Lower leg skin (tissue), 4 donors: ENCODE measurements around the gene DPP10. TPM values are rescaled to one million over a fixed set of nuclear protein-coding genes. Genes with fewer than 3 reads are reported as not detected.
"Not testable (repeated sequence)": the region's sequence is repeated elsewhere in the genome, so short reads cannot be mapped to it uniquely, and the experiment has no call there.

ENCODE experiments used
- DNase-seq, 2 donors: peaks; one replicate each; pipeline ENCODE4 v3.0.0-alpha.2; 2019; ENCODE audit warnings: low spot score in 2 of 2
- H3K4me3 ChIP-seq: fragments of 200-600 bp; sonication (generic); 2 replicates; pipeline ENCODE4 v1.5.1; 2017; ENCODE audit warnings: mild to moderate bottlenecking, low read depth; ENCODE audit not compliant: poor library complexity, severe bottlenecking
- POLR2A ChIP-seq, 2 donors: fragments of 450-650 bp; IDR thresholded peaks; one replicate each; pipeline ENCODE4 v1.6.1; 2016 to 2017; ENCODE audit warnings: antibody characterized with exemption in 2 of 2, mild to moderate bottlenecking in 1 of 2, moderate library complexity in 1 of 2
- WGBS, 2 donors: methylation state at CpG; one replicate each; pipeline ENCODE4 v1.1.5; 2018; 5-methylcytosine and 5-hydroxymethylcytosine counted together
- intact Hi-C: fragments of 100-400 bp; cut with DNase I; formaldehyde crosslinking; loops from one replicate; pipeline ENCODE4 v1.15.0; 2023; ENCODE audit warnings: low total_unique reads
- total RNA-seq, 4 donors: library from RNA; depleted of rRNA; stranded (reverse); fragments of >200 nt; gene quantifications; one replicate each; pipeline ENCODE4 v1.1.0, GENCODE V29; 2016
- TF ChIP-seq, protein P1 (sequence below), 3 donors: fragments of 450-650 bp; IDR thresholded peaks; one replicate each; pipeline ENCODE4 v1.5.1; 2016; ENCODE audit warnings: antibody characterized with exemption in 3 of 3, mild to moderate bottlenecking in 3 of 3, moderate library complexity in 2 of 3

Gene DPP10
- total RNA-seq, 4 donors from 2014 or later: 1.1 TPM; not detected in 3

DNA sequence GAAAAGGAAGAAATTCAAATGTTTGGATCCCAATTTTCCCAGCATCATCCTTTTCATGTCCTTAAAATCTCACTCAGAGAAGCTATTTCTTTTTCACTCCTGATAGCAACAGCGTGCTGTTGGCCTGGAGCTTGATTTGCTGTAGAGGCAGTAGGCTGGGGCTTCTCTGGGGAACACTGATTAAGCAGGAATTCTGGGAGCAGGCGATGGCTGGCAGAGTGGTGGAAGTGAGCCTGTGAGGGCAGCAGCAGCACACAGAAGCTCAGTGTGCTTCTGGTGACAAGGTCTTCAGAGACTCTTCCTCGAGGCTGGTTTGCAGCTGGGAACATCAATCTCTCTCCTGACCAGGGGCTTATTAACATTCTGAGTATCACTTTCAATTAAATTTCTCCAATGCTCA is 284.6 kb downstream of the DPP10 start:
- 43 to 48% methylated on average over 3 of the region's 3 CpGs for WGBS, 2 donors
- intact Hi-C loops: no loop called here
- DNase-seq: no peak

DNA sequence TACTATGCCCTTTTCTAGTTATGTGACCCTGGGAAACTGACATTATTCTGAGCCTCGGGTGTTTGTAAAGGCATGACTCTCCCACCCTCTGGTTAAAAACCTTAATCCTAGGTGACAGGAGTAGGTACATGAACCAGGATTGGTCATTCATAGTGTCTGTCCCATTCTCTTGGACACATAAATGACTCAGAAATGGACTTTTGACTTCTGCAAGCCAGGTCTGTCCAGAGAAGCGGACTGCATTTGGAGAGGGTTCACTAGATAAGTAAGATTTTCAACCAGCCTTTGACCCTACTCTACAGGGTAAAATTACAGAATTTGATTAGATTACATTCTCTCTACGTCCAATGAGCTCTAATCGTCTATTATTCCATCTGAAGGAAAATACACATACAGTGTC is 285.9 kb downstream of the DPP10 start:
- no peak overlapping the region for H3K4me3 ChIP-seq
- intact Hi-C loops: no loop called here
- WGBS, 2 donors: 74 to 77% methylated on average over 4 of the region's 4 CpGs
- no peak for DNase-seq
- no peak for TF ChIP-seq POLR2A (IDR thresholded peaks at IDR 0.05)
- TF ChIP-seq, protein P1, sequence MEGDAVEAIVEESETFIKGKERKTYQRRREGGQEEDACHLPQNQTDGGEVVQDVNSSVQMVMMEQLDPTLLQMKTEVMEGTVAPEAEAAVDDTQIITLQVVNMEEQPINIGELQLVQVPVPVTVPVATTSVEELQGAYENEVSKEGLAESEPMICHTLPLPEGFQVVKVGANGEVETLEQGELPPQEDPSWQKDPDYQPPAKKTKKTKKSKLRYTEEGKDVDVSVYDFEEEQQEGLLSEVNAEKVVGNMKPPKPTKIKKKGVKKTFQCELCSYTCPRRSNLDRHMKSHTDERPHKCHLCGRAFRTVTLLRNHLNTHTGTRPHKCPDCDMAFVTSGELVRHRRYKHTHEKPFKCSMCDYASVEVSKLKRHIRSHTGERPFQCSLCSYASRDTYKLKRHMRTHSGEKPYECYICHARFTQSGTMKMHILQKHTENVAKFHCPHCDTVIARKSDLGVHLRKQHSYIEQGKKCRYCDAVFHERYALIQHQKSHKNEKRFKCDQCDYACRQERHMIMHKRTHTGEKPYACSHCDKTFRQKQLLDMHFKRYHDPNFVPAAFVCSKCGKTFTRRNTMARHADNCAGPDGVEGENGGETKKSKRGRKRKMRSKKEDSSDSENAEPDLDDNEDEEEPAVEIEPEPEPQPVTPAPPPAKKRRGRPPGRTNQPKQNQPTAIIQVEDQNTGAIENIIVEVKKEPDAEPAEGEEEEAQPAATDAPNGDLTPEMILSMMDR (IDR thresholded peaks at IDR 0.05): no peak

More for the DNA sequence above, 284.6 kb downstream of the DPP10 start:
- H3K4me3 ChIP-seq: no peak overlapping the region
- TF ChIP-seq POLR2A (IDR thresholded peaks at IDR 0.05): no peak
- TF ChIP-seq, protein P1 (IDR thresholded peaks at IDR 0.05): no peak

DNA sequence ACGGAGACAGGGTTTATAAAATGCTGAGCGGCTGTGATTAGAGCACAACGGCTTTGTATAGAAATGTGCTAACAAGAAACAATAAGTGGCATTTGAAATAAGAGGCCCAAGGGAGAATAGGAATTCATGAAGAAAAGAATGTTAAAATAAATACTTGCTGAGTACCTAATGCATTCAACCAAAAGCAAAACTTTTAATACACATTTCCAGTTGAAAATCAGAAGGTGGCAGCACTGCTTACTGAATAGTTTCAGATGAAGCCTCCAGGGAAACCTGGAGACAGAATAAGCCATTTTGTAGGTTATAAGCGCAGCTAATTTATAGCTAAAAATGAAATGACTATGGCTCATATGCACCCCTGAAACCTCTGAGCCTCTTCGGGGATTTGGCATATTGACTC is 286.6 kb downstream of the DPP10 start:
- 57 to 62% methylated on average over 5 of the region's 5 CpGs for WGBS, 2 donors
- TF ChIP-seq, protein P1 (IDR thresholded peaks at IDR 0.05): no peak
- TF ChIP-seq POLR2A (IDR thresholded peaks at IDR 0.05): no peak
- intact Hi-C loops: no loop called here
- no peak overlapping the region for H3K4me3 ChIP-seq
- DNase-seq: no peak

DNA sequence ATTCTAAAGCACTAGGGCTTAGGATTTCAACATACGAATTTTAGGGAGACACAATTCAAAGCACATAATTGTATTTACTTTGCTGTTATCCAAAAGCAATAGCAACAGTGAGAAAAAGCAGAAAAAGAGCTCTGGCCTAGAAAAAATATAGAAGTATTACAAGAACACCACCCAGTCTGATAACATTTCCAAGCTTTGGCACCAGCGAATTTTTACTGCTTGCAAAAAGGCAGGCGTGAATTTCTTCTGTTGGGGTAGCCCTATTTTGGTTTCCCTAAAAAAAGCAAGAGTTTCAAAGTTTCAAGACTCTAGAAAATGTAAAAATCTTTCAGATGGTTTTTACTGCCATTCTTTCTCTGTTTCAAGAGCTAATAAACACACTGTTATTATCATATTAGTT is 292.7 kb downstream of the DPP10 start:
- no peak overlapping the region for H3K4me3 ChIP-seq
- 77 to 78% methylated on average over 3 of the region's 3 CpGs for WGBS, 2 donors
- intact Hi-C loops: no loop called here
- DNase-seq: no peak
- TF ChIP-seq, protein P1 (IDR thresholded peaks at IDR 0.05): no peak
- TF ChIP-seq POLR2A (IDR thresholded peaks at IDR 0.05): no peak

DNA sequence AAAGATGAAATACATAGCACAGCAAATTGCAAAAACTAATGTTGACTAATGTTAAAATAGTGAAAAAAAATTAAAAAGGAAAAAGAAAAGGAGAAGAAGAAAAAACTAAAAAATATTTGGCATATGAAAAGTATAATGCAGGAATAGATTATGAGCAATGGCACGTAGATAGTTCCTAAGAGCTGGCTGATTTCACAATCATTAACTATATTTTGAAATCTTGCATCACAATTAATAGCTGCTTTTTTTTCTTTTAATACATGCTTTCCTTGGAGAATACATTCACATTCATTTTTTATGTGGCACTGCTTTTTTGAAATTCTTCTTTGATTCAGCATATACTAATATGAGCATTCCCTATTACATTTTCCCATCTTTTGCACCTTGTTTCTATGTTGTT is 299.8 kb downstream of the DPP10 start:
- WGBS, 2 donors: 43 to 65% methylated on average over 1 of the region's 1 CpG
- DNase-seq: no peak
- TF ChIP-seq, protein P1 (IDR thresholded peaks at IDR 0.05): no peak
- no peak for TF ChIP-seq POLR2A (IDR thresholded peaks at IDR 0.05)
- no peak overlapping the region for H3K4me3 ChIP-seq
- intact Hi-C loops: no loop called here

DNA sequence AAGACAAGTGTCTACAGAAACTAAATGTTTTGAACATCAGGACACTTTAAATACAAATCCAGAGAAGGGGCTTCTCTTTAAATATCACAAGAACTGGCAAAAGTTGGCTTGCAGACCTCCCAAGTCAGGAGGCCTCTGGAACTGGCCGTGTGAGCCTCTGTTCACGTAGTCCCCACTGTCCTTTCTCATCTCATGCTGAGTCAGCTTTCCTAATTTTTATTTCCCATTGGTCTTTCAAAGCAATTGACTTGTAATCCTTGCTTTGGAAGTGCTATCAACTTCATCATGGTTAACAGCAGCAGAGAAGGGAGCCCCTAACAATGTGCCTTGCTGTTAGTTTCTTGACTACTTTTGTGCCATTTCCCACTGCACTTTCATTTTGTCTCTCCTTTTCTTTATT is 303.3 kb downstream of the DPP10 start:
- intact Hi-C loops: no loop called here
- DNase-seq: no peak
- no peak for TF ChIP-seq POLR2A (IDR thresholded peaks at IDR 0.05)
- TF ChIP-seq, protein P1 (IDR thresholded peaks at IDR 0.05): no peak
- 73 to 81% methylated on average over 2 of the region's 2 CpGs for WGBS, 2 donors
- H3K4me3 ChIP-seq: no peak overlapping the region

DNA sequence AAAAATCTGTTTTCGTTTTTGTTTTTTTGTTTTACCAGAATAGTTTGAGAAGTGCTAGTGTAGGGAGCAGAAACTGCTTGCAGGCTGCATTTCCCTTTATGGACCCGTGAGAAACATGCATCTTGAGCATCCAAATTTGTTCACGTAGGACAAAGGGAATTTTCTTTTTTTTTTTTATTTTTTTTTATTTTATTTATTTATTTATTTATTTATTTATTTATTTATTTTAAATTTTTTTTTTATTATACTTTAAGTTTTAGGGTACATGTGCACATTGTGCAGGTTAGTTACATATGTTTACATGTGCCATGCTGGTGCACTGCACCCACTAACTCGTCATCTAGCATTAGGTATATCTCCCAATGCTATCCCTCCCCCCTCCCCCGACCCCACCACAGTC is 305.7 kb downstream of the DPP10 start:
- intact Hi-C loops, DNase-seq, H3K4me3 ChIP-seq: not testable (repeated sequence)
- WGBS, 2 donors: 77% methylated on average over 3 to 4 of the region's 5 CpGs
